HG03469 (cell line): ENCODE measurements around the gene TTC13.

Experiments used
- ATAC-seq: cut with Tn5 transposase; IDR thresholded peaks from one replicate; pipeline ENCODE4 v1.9.1; 2021; ENCODE audit warnings: mild to moderate bottlenecking, moderate library complexity, moderate number of reproducible peaks; ENCODE audit not compliant: unreplicated experiment

Gene TTC13

GRCh38 chr1:230910755-230911117 is 67.9 kb downstream of the TTC13 start:
- no peak for ATAC-seq

- ATAC-seq = no peak
Measured at GRCh38 chr1:230909974-230910754, 68.5 kb downstream of the TTC13 start.

GRCh38 chr1:230907472-230908205 is 71.0 kb downstream of the TTC13 start:
- no peak for ATAC-seq

GRCh38 chr1:230906226-230906625 is 72.4 kb downstream of the TTC13 start:
- no peak for ATAC-seq

GRCh38 chr1:230905733-230906132 is 72.9 kb downstream of the TTC13 start:
- ATAC-seq = no peak

GRCh38 chr1:230902349-230902923 is 76.2 kb downstream of the TTC13 start:
- no peak for ATAC-seq

- ATAC-seq = no peak
Measured at GRCh38 chr1:230901671-230902070, 77.0 kb downstream of the TTC13 start.

GRCh38 chr1:230900984-230901383 is 77.7 kb downstream of the TTC13 start:
- no peak for ATAC-seq

- no peak for ATAC-seq
Measured at GRCh38 chr1:230899841-230900251, 78.8 kb downstream of the TTC13 start.

- ATAC-seq = no peak
Measured at GRCh38 chr1:230898748-230899147, 79.9 kb downstream of the TTC13 start.

GRCh38 chr1:230898144-230898543 is 80.5 kb downstream of the TTC13 start:
- ATAC-seq = no peak

GRCh38 chr1:230896779-230897178 is 81.9 kb downstream of the TTC13 start:
- no peak for ATAC-seq

GRCh38 chr1:230895452-230895851 is 83.2 kb downstream of the TTC13 start:
- no peak for ATAC-seq

GRCh38 chr1:230894664-230895063 is 84.0 kb downstream of the TTC13 start:
- no peak for ATAC-seq

- no peak for ATAC-seq
Measured at GRCh38 chr1:230894032-230894431, 84.6 kb downstream of the TTC13 start.

GRCh38 chr1:230892018-230892491 is 86.6 kb downstream of the TTC13 start:
- ATAC-seq = no peak

GRCh38 chr1:230891413-230891812 is 87.2 kb downstream of the TTC13 start:
- no peak for ATAC-seq

- no peak for ATAC-seq
Measured at GRCh38 chr1:230884646-230885045, 94.0 kb downstream of the TTC13 start.

GRCh38 chr1:230883967-230884366 is 94.7 kb downstream of the TTC13 start:
- no peak for ATAC-seq

GRCh38 chr1:230879778-230880177 is 98.9 kb downstream of the TTC13 start:
- ATAC-seq = no peak

- ATAC-seq = no peak
Measured at GRCh38 chr1:230878591-230878990, 100.1 kb downstream of the TTC13 start.
